Vagina (tissue), 2 donors: ENCODE data around the gene VPS8.

Experiments
- POLR2A ChIP-seq, 2 donors: fragments of 450-650 bp; IDR thresholded peaks; one replicate each; pipeline ENCODE4 v1.6.1; 2017; ENCODE audit warnings: antibody characterized with exemption in 2 of 2, mild to moderate bottlenecking in 2 of 2, moderate library complexity in 2 of 2
- POLR2AphosphoS5 ChIP-seq, 2 donors: sonication (generic); formaldehyde crosslinking; IDR thresholded peaks; one replicate each; pipeline ENCODE4 v1.9.0; 2017; ENCODE audit warnings: antibody characterized with exemption in 2 of 2, mild to moderate bottlenecking in 2 of 2, low read depth in 1 of 2; ENCODE audit not compliant: insufficient read depth in 1 of 2
- TF ChIP-seq, protein P1 (sequence below), 3 experiments: fragments of 450-650 bp in 2 of 3; fragments of 200-600 bp in 1 of 3; sonication (generic) in 1 of 3; IDR thresholded peaks; one replicate each; pipeline ENCODE4 v1.5.1; 2017 to 2019; ENCODE audit warnings: antibody characterized with exemption in 3 of 3, mild to moderate bottlenecking in 2 of 3, moderate library complexity in 2 of 3

DNA sequence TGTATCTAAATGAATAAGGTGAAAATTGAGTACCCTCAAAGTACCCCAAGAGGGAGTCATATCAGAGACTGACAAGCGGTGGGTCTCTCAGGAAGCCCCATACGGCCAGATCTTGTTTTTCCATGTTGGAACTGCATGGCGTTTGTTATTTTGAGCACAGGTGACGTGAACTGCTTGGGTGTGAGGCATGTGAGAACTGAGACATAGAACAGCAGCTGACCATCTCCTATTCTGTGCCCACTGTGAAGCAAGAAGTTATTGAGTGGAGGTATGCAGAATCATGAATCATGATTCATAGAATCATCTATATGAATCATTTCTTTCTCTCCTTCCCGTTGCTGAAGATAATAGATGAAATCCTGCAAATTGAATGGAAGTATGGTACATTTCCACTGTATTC is 4.6 kb downstream of the VPS8 start:
- TF ChIP-seq, protein P1, sequence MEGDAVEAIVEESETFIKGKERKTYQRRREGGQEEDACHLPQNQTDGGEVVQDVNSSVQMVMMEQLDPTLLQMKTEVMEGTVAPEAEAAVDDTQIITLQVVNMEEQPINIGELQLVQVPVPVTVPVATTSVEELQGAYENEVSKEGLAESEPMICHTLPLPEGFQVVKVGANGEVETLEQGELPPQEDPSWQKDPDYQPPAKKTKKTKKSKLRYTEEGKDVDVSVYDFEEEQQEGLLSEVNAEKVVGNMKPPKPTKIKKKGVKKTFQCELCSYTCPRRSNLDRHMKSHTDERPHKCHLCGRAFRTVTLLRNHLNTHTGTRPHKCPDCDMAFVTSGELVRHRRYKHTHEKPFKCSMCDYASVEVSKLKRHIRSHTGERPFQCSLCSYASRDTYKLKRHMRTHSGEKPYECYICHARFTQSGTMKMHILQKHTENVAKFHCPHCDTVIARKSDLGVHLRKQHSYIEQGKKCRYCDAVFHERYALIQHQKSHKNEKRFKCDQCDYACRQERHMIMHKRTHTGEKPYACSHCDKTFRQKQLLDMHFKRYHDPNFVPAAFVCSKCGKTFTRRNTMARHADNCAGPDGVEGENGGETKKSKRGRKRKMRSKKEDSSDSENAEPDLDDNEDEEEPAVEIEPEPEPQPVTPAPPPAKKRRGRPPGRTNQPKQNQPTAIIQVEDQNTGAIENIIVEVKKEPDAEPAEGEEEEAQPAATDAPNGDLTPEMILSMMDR (IDR thresholded peaks at IDR 0.05): no peak
- TF ChIP-seq POLR2A (IDR thresholded peaks at IDR 0.05) (no peak), POLR2AphosphoS5 (IDR thresholded peaks at IDR 0.05; ENCODE audit: insufficient read depth in 1 of 2, low read depth in 1 of 2) (no peak)
